ENCODE results near the gene CD48. TPM values are rescaled to one million over a fixed set of nuclear protein-coding genes. Genes with fewer than 3 reads are reported as not detected.

Gene CD48
- not detected in 5 replicates for total RNA-seq (2022; extraction: Qiagen RNA extraction)

GRCh38 chr1:160711602-160712311 lies at the start of gene CD48:
Gene CD48 (minus strand): TSS chr1:160711822. CDS start chr1:160711763, 59 bp downstream.

DNA sequence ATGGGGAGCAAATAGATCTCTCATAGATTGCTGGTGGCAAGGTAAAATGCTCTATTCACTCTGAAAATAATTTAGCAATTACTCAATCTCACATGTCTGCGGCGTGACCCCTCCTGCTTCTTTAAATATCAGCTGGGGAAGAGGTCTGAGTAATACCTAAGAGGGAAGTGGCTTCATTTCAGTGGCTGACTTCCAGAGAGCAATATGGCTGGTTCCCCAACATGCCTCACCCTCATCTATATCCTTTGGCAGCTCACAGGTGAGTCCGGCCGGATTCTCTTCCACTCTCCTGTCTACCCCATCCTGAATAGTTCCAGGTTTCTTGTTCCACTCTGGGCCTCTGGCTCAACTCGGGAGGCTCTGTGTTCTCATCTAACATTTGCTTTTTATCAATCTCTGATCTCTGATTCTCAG lies 27.5 kb upstream of the CD48 start, which contains the start of gene SLAMF7:
Gene SLAMF7, plus strand, starts transcription at position 150 of the 414 bp plus-strand sequence. Its CDS starts 55 bp downstream, at position 205.

DNA sequence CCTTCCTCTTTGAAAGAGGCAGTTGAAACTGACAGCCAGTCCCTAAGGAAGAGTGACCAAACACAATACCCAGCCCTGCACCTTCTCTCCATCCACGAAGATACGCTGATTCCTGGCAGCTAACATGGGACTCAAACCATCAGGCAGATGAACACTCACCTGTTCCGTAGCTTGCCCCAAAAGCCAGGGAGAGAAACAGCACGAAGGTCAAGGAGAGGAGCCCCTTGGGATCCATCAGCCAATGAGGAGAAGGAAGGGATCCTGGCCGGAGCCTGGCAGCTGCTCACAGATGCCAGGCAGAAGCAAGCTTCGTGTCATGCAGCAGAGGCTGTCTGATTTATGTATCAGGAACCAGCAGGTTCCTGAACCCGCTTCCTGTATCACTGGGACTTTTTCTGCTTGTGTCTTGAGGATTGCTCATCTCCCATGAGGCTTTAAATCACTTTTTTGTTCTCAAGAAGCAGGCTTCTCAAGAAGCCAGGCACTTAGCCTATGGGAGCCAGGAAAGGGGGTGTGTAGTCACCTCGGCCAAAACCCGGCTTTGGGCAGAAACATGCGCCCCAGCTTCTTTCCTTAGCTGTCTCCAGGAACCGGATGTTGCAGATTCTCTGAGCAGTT lies 64.8 kb downstream of the CD48 start, which contains the start of gene SLAMF1:
Gene SLAMF1, minus strand, starts transcription at position 334 of the 618 bp plus-strand sequence. Its CDS starts 99 bp downstream, at position 235.

Other genes starting within 250 kb of the CD48 start
- gene SLAMF6, start 188.6 kb downstream of the CD48 start, total RNA-seq (2022; extraction: Qiagen RNA extraction), result not detected in 5 replicates
- gene CD84, start 132.3 kb downstream of the CD48 start, total RNA-seq (2022; extraction: Qiagen RNA extraction), result not detected in 5 replicates
- not detected in 5 replicates for gene SLAMF1, start 64.8 kb downstream of the CD48 start, total RNA-seq (2022; extraction: Qiagen RNA extraction)
- gene SLAMF7, start 27.4 kb upstream of the CD48 start, total RNA-seq (2022; extraction: Qiagen RNA extraction), result 0.99 to 2.1 TPM (median 1.8 TPM) in 5 replicates
- 0.07 to 0.17 TPM (median 0.11 TPM) in 5 replicates for gene LY9, start 84.4 kb upstream of the CD48 start, total RNA-seq (2022; extraction: Qiagen RNA extraction)
- not detected in 5 replicates for gene CD244, start 151.1 kb upstream of the CD48 start, total RNA-seq (2022; extraction: Qiagen RNA extraction)
- not detected in 5 replicates for gene ITLN1, start 173.4 kb upstream of the CD48 start, total RNA-seq (2022; extraction: Qiagen RNA extraction)
- 0.78 to 1.2 TPM (median 0.96 TPM) in 5 replicates for gene ITLN2, start 243.0 kb upstream of the CD48 start, total RNA-seq (2022; extraction: Qiagen RNA extraction)